ENCODE measurements around the gene OGG1. TPM values are rescaled to one million over a fixed set of nuclear protein-coding genes. Genes with fewer than 3 reads are reported as not detected.

OGG1 gene
- total RNA-seq, 1 donor, result 25.7 TPM

DNA sequence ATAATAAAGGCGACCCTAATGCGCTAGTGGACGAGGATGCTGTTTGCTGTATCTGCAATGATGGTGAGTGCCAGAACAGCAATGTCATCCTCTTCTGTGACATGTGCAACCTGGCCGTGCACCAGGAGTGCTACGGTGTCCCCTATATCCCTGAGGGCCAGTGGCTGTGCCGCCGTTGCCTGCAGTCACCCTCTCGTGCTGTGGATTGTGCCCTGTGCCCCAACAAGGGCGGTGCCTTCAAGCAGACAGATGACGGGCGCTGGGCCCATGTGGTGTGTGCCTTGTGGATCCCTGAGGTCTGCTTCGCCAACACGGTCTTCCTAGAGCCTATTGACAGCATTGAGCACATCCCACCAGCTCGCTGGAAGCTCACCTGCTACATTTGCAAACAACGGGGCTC lies 10.6 kb upstream of the OGG1 start:
- no peaks in the 10 kb centered on the region for H3K4me1 ChIP-seq (ENCODE audit: insufficient read depth, low read length)
- H3K4me2 ChIP-seq (ENCODE audit: insufficient read depth, low read length), result no peak overlapping the region
- H4K20me1 ChIP-seq (ENCODE audit: insufficient read depth, low read length), result peaks cover 28% of the 10 kb centered on the region
- H3K4me3 ChIP-seq (ENCODE audit: insufficient read depth, low read length), result no peak overlapping the region
- TF ChIP-seq, protein P1, sequence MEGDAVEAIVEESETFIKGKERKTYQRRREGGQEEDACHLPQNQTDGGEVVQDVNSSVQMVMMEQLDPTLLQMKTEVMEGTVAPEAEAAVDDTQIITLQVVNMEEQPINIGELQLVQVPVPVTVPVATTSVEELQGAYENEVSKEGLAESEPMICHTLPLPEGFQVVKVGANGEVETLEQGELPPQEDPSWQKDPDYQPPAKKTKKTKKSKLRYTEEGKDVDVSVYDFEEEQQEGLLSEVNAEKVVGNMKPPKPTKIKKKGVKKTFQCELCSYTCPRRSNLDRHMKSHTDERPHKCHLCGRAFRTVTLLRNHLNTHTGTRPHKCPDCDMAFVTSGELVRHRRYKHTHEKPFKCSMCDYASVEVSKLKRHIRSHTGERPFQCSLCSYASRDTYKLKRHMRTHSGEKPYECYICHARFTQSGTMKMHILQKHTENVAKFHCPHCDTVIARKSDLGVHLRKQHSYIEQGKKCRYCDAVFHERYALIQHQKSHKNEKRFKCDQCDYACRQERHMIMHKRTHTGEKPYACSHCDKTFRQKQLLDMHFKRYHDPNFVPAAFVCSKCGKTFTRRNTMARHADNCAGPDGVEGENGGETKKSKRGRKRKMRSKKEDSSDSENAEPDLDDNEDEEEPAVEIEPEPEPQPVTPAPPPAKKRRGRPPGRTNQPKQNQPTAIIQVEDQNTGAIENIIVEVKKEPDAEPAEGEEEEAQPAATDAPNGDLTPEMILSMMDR (IDR thresholded peaks at IDR 0.05; ENCODE audit: extremely low read depth, low read depth, low read length), result no peak
- peaks cover 88% of the 10 kb centered on the region for H3K36me3 ChIP-seq (ENCODE audit: insufficient read depth, low read length)
- H2AFZ ChIP-seq (ENCODE audit: low read length), result no peak overlapping the region
- H3K79me2 ChIP-seq (ENCODE audit: insufficient read depth, low read length), result peaks cover 51% of the 10 kb centered on the region
- H3K27me3 ChIP-seq (ENCODE audit: insufficient read depth, low read length), result no peaks in the 10 kb centered on the region
- no peak overlapping the region for H3K27ac ChIP-seq (ENCODE audit: low read depth, low read length)
- H3K9me3 ChIP-seq (ENCODE audit: low read depth, low read length), result no peaks in the 10 kb centered on the region
- DNase-seq (ENCODE audit: insufficient read length, low spot score, missing footprints), result peak; percentile 18

DNA sequence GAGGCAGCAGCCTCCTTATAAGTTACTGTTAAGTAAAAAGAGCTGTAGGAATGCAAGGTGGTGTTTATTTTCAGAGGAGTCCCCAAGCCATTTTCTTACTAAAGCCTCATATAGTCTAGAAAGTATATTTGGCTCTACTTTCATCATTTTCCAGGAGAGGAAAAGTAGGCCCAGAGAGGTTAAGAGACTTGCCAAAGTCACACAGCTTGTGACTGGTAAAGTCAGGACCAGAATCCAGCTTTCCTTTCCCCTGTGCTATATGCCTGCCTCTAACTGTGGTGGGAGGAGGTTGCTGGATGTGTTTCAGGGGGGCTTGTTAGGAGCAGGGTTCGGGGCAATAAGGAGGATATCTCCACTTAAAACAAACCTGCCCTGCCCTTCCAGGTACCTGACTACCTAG lies 7.2 kb upstream of the OGG1 start:
- peaks cover 13% of the 10 kb centered on the region for H4K20me1 ChIP-seq (ENCODE audit: insufficient read depth, low read length)
- H2AFZ ChIP-seq (ENCODE audit: low read length), result no peak overlapping the region
- peaks cover 21% of the 10 kb centered on the region for H3K79me2 ChIP-seq (ENCODE audit: insufficient read depth, low read length)
- no peaks in the 10 kb centered on the region for H3K9me3 ChIP-seq (ENCODE audit: low read depth, low read length)
- H3K4me3 ChIP-seq (ENCODE audit: insufficient read depth, low read length), result no peak overlapping the region
- peaks cover 17% of the 10 kb centered on the region for H3K4me1 ChIP-seq (ENCODE audit: insufficient read depth, low read length)
- TF ChIP-seq, protein P1 (IDR thresholded peaks at IDR 0.05; ENCODE audit: extremely low read depth, low read depth, low read length), result no peak
- no peak overlapping the region for H3K27ac ChIP-seq (ENCODE audit: low read depth, low read length)
- no peak overlapping the region for H3K4me2 ChIP-seq (ENCODE audit: insufficient read depth, low read length)
- DNase-seq (ENCODE audit: insufficient read length, low spot score, missing footprints), result no peak
- peaks cover 97% of the 10 kb centered on the region for H3K36me3 ChIP-seq (ENCODE audit: insufficient read depth, low read length)
- H3K27me3 ChIP-seq (ENCODE audit: insufficient read depth, low read length), result no peaks in the 10 kb centered on the region

DNA sequence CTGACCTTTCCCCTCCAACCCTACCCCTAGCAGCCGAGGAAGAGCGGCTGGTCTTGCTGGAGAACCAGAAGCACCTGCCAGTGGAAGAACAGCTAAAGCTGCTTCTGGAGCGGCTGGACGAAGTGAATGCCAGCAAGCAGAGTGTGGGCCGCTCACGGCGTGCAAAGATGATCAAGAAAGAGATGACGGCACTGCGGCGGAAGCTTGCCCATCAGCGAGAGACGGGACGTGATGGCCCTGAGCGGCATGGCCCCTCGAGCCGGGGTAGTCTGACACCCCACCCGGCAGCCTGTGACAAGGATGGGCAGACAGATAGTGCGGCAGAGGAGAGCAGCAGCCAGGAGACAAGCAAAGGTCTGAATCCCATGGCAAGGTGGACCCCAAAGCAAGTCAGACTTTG lies 6.2 kb upstream of the OGG1 start:
- Histone ChIP-seq H3K9me3 (ENCODE audit: low read depth, low read length) (no peaks in the 10 kb centered on the region), H3K36me3 (ENCODE audit: insufficient read depth, low read length) (peaks cover 97% of the 10 kb centered on the region), H3K4me3 (ENCODE audit: insufficient read depth, low read length) (no peak overlapping the region), H3K27me3 (ENCODE audit: insufficient read depth, low read length) (no peaks in the 10 kb centered on the region), H4K20me1 (ENCODE audit: insufficient read depth, low read length) (peaks cover 10% of the 10 kb centered on the region), H3K79me2 (ENCODE audit: insufficient read depth, low read length) (peaks cover 17% of the 10 kb centered on the region), H3K4me1 (ENCODE audit: insufficient read depth, low read length) (peaks cover 17% of the 10 kb centered on the region), H3K4me2 (ENCODE audit: insufficient read depth, low read length) (no peak overlapping the region), H2AFZ (ENCODE audit: low read length) (no peak overlapping the region), H3K27ac (ENCODE audit: low read depth, low read length) (no peak overlapping the region)
- TF ChIP-seq, protein P1 (IDR thresholded peaks at IDR 0.05; ENCODE audit: extremely low read depth, low read depth, low read length), result no peak
- no peak for DNase-seq (ENCODE audit: insufficient read length, low spot score, missing footprints)

DNA sequence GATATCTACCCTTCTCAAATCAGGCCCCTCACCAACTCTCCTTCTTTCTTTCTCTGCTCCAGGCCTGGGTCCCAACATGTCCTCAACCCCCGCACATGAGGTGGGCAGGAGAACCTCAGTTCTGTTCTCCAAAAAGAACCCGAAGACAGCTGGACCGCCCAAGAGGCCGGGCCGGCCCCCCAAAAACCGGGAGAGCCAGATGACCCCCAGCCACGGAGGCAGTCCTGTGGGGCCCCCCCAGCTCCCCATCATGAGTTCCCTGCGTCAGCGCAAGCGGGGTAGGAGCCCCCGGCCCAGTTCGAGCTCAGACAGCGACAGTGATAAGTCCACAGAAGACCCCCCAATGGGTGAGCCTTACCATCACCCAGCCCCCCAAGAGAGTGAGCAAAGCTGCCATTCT lies 5.6 kb upstream of the OGG1 start:
- H3K36me3 ChIP-seq (ENCODE audit: insufficient read depth, low read length), result peaks cover 92% of the 10 kb centered on the region

More for the DNA sequence above, 5.6 kb upstream of the OGG1 start:
- Histone ChIP-seq H3K27me3 (ENCODE audit: insufficient read depth, low read length) (no peaks in the 10 kb centered on the region), H4K20me1 (ENCODE audit: insufficient read depth, low read length) (peaks cover 10% of the 10 kb centered on the region), H3K4me2 (ENCODE audit: insufficient read depth, low read length) (no peak overlapping the region), H3K27ac (ENCODE audit: low read depth, low read length) (no peak overlapping the region), H2AFZ (ENCODE audit: low read length) (no peak overlapping the region), H3K4me1 (ENCODE audit: insufficient read depth, low read length) (peaks cover 19% of the 10 kb centered on the region), H3K4me3 (ENCODE audit: insufficient read depth, low read length) (no peak overlapping the region), H3K9me3 (ENCODE audit: low read depth, low read length) (no peaks in the 10 kb centered on the region), H3K79me2 (ENCODE audit: insufficient read depth, low read length) (peaks cover 13% of the 10 kb centered on the region)
- TF ChIP-seq, protein P1 (IDR thresholded peaks at IDR 0.05; ENCODE audit: extremely low read depth, low read depth, low read length), result no peak
- no peak for DNase-seq (ENCODE audit: insufficient read length, low spot score, missing footprints)
